Smooth muscle cell of the umbilical artery (primary cell): ENCODE data around the gene RASD1. TPM values are rescaled to one million over a fixed set of nuclear protein-coding genes. Genes with fewer than 3 reads are reported as not detected.

Experiments used
- total RNA-seq: library from RNA; depleted of rRNA; stranded (reverse); fragments of >200 nt; gene quantifications from 2 replicates; pipeline ENCODE4 v1.2.3, GENCODE V29; 2014

RASD1 gene, protein sequence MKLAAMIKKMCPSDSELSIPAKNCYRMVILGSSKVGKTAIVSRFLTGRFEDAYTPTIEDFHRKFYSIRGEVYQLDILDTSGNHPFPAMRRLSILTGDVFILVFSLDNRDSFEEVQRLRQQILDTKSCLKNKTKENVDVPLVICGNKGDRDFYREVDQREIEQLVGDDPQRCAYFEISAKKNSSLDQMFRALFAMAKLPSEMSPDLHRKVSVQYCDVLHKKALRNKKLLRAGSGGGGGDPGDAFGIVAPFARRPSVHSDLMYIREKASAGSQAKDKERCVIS
- total RNA-seq, result 0.83 and 1.8 TPM in 2 replicates

GRCh38 chr17:17496189-17497064 lies at the start of gene RASD1:
Gene RASD1, minus strand, starts transcription at chr17:17496395. Its CDS starts 214 bp downstream, at chr17:17496181.

DNA sequence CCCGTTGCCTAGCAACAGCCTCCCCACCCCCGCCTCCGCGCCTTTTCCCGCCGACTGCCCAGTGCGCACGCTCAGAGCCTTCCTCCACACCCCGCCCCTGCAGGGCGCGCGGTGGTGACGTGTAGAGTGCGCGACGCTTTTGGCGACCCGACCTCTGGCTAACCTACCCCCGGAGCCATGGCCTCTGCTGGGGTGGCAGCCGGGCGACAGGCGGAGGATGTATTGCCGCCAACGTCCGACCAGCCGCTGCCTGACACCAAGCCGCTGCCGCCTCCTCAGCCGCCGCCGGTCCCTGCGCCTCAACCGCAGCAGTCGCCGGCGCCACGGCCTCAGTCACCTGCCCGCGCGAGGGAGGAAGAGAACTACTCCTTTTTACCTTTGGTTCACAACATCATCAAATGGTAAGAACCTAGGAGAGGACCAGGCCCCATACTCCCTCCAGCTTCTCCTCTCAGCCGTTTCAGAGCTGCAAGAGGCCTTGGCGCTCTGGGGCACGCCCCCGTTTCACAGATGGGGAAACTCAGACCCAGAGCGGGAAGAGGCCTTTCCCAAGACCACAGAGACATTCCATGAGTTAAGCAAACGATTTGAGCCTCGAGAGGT lies 19.2 kb downstream of the RASD1 start, which contains the start of gene MED9:
MED9 (plus strand) TSS at position 136 of the 603 bp plus-strand sequence; CDS start at position 178, 42 bp downstream.

Other genes with a start within 250 kb of the RASD1 start
- 79.3 and 90.7 TPM in 2 replicates for gene COPS3, start 215.1 kb downstream of the RASD1 start, total RNA-seq
- gene NT5M, start 193.0 kb downstream of the RASD1 start, total RNA-seq, result 1.5 and 2.6 TPM in 2 replicates
- gene MED9, start 19.4 kb downstream of the RASD1 start, total RNA-seq, result 10.3 and 12.2 TPM in 2 replicates
- 19.9 and 36.2 TPM in 2 replicates for gene PEMT, start 95.3 kb upstream of the RASD1 start, total RNA-seq
- 13.7 and 23.9 TPM in 2 replicates for gene RAI1, start 185.1 kb upstream of the RASD1 start, total RNA-seq